Epithelial cell of esophagus (primary cell): ENCODE results near the gene MORC1.

Source experiments
- DNase-seq: peaks from one replicate; pipeline ENCODE4 v3.0.0; 2010; ENCODE audit warnings: low read depth
- H3K4me3 ChIP-seq: 2 replicates; pipeline ENCODE4 v1.5.1; 2011; ENCODE audit warnings: mild to moderate bottlenecking, low read length, control low read depth
- TF ChIP-seq, protein P1 (sequence below): IDR thresholded peaks from 2 replicates; pipeline ENCODE4 v1.5.1; 2011; ENCODE audit warnings: low read depth, mild to moderate bottlenecking, low read length, control low read depth, inconsistent platforms; ENCODE audit not compliant: insufficient read depth; ENCODE audit errors: missing control alignments

MORC1 gene

DNA sequence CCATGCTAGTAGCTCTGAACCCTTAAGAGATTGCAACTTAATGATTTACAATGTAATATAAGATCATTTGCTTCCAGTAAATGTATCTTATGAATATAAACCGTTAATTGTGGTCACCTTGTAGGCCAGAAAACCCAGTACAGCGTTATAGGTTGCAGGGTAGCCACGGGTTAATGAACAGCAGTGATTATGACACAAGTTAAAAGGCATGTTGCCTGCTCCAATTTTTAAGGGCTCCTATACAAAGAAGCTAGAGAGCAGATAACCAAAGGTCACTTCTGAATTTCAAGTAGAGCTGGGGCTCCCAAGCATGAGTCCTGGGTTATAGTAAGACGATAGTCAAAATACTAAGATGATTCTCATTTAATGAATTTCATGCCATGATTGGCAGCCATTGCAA lies 177.8 kb downstream of the MORC1 start:
- TF ChIP-seq, protein P1, sequence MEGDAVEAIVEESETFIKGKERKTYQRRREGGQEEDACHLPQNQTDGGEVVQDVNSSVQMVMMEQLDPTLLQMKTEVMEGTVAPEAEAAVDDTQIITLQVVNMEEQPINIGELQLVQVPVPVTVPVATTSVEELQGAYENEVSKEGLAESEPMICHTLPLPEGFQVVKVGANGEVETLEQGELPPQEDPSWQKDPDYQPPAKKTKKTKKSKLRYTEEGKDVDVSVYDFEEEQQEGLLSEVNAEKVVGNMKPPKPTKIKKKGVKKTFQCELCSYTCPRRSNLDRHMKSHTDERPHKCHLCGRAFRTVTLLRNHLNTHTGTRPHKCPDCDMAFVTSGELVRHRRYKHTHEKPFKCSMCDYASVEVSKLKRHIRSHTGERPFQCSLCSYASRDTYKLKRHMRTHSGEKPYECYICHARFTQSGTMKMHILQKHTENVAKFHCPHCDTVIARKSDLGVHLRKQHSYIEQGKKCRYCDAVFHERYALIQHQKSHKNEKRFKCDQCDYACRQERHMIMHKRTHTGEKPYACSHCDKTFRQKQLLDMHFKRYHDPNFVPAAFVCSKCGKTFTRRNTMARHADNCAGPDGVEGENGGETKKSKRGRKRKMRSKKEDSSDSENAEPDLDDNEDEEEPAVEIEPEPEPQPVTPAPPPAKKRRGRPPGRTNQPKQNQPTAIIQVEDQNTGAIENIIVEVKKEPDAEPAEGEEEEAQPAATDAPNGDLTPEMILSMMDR: no peak
- DNase-seq: no peak
- H3K4me3 ChIP-seq: no peak overlapping the region

GRCh38 chr3:108936924-108937689 lies 180.8 kb downstream of the MORC1 start:
- DNase-seq: no peak
- TF ChIP-seq, protein P1: no peak
- no peak overlapping the region for H3K4me3 ChIP-seq

GRCh38 chr3:108931035-108931434 lies 186.9 kb downstream of the MORC1 start:
- TF ChIP-seq, protein P1: no peak
- no peak for DNase-seq

DNA sequence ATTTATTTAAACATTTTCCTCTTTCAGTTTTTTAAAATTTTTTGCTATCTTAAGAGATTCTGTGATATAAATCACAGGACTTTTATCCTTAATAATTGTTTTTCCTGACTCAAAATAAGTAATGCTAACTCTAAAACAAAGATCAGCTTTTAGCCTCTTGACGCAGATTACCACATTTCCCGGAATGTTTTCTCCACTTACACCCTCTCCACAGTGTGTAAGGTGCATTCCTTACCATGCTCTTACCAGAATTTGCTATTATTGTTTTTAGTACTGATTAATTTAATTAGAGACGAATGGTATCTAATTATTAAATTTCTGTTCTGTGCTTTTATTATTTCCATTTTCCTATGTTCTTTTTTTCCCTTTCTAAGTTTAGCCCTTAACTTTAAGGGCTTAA lies 199.1 kb downstream of the MORC1 start:
- no peak overlapping the region for H3K4me3 ChIP-seq
- DNase-seq: no peak
- TF ChIP-seq, protein P1: no peak

More at GRCh38 chr3:108931035-108931434, 186.9 kb downstream of the MORC1 start:
- H3K4me3 ChIP-seq: no peak overlapping the region

GRCh38 chr3:108914774-108915641 lies 202.9 kb downstream of the MORC1 start:
- TF ChIP-seq, protein P1: peak; percentile 97
- peak; percentile 79 for DNase-seq
- H3K4me3 ChIP-seq: no peak overlapping the region

- TF ChIP-seq, protein P1: no peak
- DNase-seq: no peak
- H3K4me3 ChIP-seq: no peak overlapping the region
Measured at GRCh38 chr3:108909799-108910198, 208.1 kb downstream of the MORC1 start.
